Neural cell (in vitro differentiated cells): ENCODE measurements around the gene BRI3BP. TPM values are rescaled to one million over a fixed set of nuclear protein-coding genes. Genes with fewer than 3 reads are reported as not detected.

Source experiments
- polyA plus RNA-seq: library from polyadenylated mRNA; depleted of rRNA; stranded (reverse); fragments of >200 nt; gene quantifications from 2 replicates; pipeline ENCODE4 v1.2.3, GENCODE V29; 2014
- small RNA-seq, 3 experiments: library from RNA; depleted of rRNA; stranded (forward); fragments of <200 nt; gene quantifications; one replicate each; pipeline ENCODE3, GENCODE V24; 2012

BRI3BP gene
- polyA plus RNA-seq, 1 donor from 2014 or later, result 11.0 TPM

Small RNAs within 50 kb of the gene (small RNA-seq; reads per million reads assigned to genes)
- gene AC122688.1, result 0 reads per million in 3 experiments

Other genes starting within 250 kb of the BRI3BP start
- gene SCARB1, start 129.8 kb upstream of the BRI3BP start, polyA plus RNA-seq, result 3.7 and 5.8 TPM in 2 replicates
- 1,173 and 1,177 TPM in 2 replicates for gene UBC, start 79.0 kb upstream of the BRI3BP start, polyA plus RNA-seq
- 4.7 and 5.2 TPM in 2 replicates for gene DHX37, start 4.5 kb upstream of the BRI3BP start, polyA plus RNA-seq
- gene AACS, start 71.8 kb downstream of the BRI3BP start, polyA plus RNA-seq, result 33.2 and 34.3 TPM in 2 replicates
- gene TMEM132B, start 192.7 kb downstream of the BRI3BP start, polyA plus RNA-seq, result 26.3 and 34.0 TPM in 2 replicates